HepG2 (cell line): ENCODE measurements around the gene ALDOA. TPM values are rescaled to one million over a fixed set of nuclear protein-coding genes. Genes with fewer than 3 reads are reported as not detected.

ENCODE experiments used
- ASH2L ChIP-seq: fragments of 300-600, 200-600 bp; sonication (generic); IDR thresholded peaks from 2 replicates; pipeline ENCODE4 v1.7.0; 2017; ENCODE audit warnings: low read depth, mild to moderate bottlenecking, moderate library complexity, mixed read lengths, low read length; ENCODE audit not compliant: insufficient read length
- GABPB1 ChIP-seq: IDR thresholded peaks from 2 replicates; pipeline ENCODE4 v1.6.1; 2016; ENCODE audit warnings: mild to moderate bottlenecking, missing genetic modification reagents, moderate library complexity, missing compliant biosample characterization
- HNF4A ChIP-seq: sonication (generic); formaldehyde crosslinking; IDR thresholded peaks from 2 replicates; pipeline ENCODE4 v1.4.0; 2020; ENCODE audit warnings: missing genetic modification reagents
- NONO ChIP-seq, 2 experiments: fragments of 450-650 bp in 1 of 2; sonication (generic) in 1 of 2; formaldehyde crosslinking in 1 of 2; IDR thresholded peaks in 1 of 2; conservative IDR thresholded peaks in 1 of 2; 2 replicates each; pipeline versions ENCODE4 v1.6.1 to v1.8.0; 2017 to 2022; ENCODE audit warnings: mild to moderate bottlenecking in 1 of 2, missing genetic modification reagents in 1 of 2, moderate library complexity in 1 of 2
- RELA ChIP-seq: sonication (generic); formaldehyde crosslinking; IDR thresholded peaks from 2 replicates; pipeline ENCODE4 v1.4.0; 2020; ENCODE audit warnings: missing genetic modification reagents
- SIN3A ChIP-seq: IDR thresholded peaks from 2 replicates; pipeline ENCODE4 v1.6.1; 2011; ENCODE audit warnings: low read depth, mild to moderate bottlenecking, control low read depth, low read length, borderline replicate concordance
- TRIM24 ChIP-seq: sonication (generic); formaldehyde crosslinking; IDR thresholded peaks from 2 replicates; pipeline ENCODE4 v1.8.0; 2022; ENCODE audit warnings: mild to moderate bottlenecking, missing genetic modification reagents
- YEATS4 ChIP-seq: sonication (generic); formaldehyde crosslinking; IDR thresholded peaks from 2 replicates; pipeline ENCODE4 v1.4.0; 2020; ENCODE audit warnings: missing genetic modification reagents, borderline replicate concordance
- ZNF430 ChIP-seq: sonication (generic); formaldehyde crosslinking; IDR thresholded peaks from 2 replicates; pipeline ENCODE4 v1.9.0; 2021; ENCODE audit warnings: mild to moderate bottlenecking, missing genetic modification reagents
- ZNF501 ChIP-seq: sonication (generic); formaldehyde crosslinking; IDR thresholded peaks from 2 replicates; pipeline ENCODE4 v1.5.1; 2020; ENCODE audit warnings: mild to moderate bottlenecking, moderate library complexity, missing genetic modification reagents
- ZNF7 ChIP-seq: IDR thresholded peaks from 2 replicates; pipeline ENCODE4 v1.6.1; 2016; ENCODE audit warnings: missing biosample characterization, missing genetic modification reagents
- ZNF788 ChIP-seq: sonication (generic); formaldehyde crosslinking; IDR thresholded peaks from 2 replicates; pipeline ENCODE4 v1.5.0; 2020; ENCODE audit warnings: mild to moderate bottlenecking, missing genetic modification reagents, borderline replicate concordance
- ZSCAN31 ChIP-seq: sonication (generic); formaldehyde crosslinking; IDR thresholded peaks from 2 replicates; pipeline ENCODE4 v1.5.0; 2020; ENCODE audit warnings: low read depth, mild to moderate bottlenecking, missing genetic modification reagents
- polyA plus RNA-seq, 8 experiments: library from polyadenylated mRNA; depleted of rRNA in 3 of 8; stranded (reverse) in 7 of 8; unstranded in 1 of 8; fragments of >200 nt; fragmentation: Illumina TruSeq in 4 of 8; extraction: Trizol in 4 of 8; gene quantifications; 2 replicates each; pipeline versions ENCODE4 v1.2.1 to v1.2.3, GENCODE V29; 2011 to 2016; ENCODE audit warnings: low read depth in 4 of 8, missing spikeins in 1 of 8, mixed read lengths in 1 of 8; ENCODE audit not compliant: insufficient read depth in 1 of 8
- total RNA-seq, 5 experiments: library from RNA; depleted of rRNA; stranded (reverse); fragments of >200 nt; fragmentation: Illumina TruSeq; extraction: Trizol; gene quantifications; 2 replicates each; pipeline ENCODE4 v1.2.3, GENCODE V29; 2016; ENCODE audit warnings: low read depth in 1 of 5
- TF ChIP-seq, protein P1 (sequence below): sonication (generic); formaldehyde crosslinking; IDR thresholded peaks from 2 replicates; pipeline ENCODE4 v1.4.0; 2020; ENCODE audit warnings: missing genetic modification reagents
- TF ChIP-seq, protein P2 (sequence below): sonication (generic); formaldehyde crosslinking; IDR thresholded peaks from 2 replicates; pipeline ENCODE4 v1.4.0; 2020; ENCODE audit warnings: missing genetic modification reagents
- TF ChIP-seq, protein P3 (sequence below): sonication (generic); formaldehyde crosslinking; IDR thresholded peaks from 2 replicates; pipeline ENCODE4 v1.5.1; 2020; ENCODE audit warnings: missing genetic modification reagents, mild to moderate bottlenecking, borderline replicate concordance
- TF ChIP-seq, protein P4 (sequence below): sonication (generic); formaldehyde crosslinking; IDR thresholded peaks from 2 replicates; pipeline ENCODE4 v1.5.1; 2020; ENCODE audit warnings: mild to moderate bottlenecking, missing genetic modification reagents, moderate library complexity
- TF ChIP-seq, protein P5 (sequence below): IDR thresholded peaks from 2 replicates; pipeline ENCODE4 v1.6.1; 2016

Gene ALDOA
- total and polyA plus RNA-seq, 2 of the 13 experiments (the other 11 are each of a cell fraction or from before 2014, with no cell fraction given), result 925 to 1,884 TPM

DNA sequence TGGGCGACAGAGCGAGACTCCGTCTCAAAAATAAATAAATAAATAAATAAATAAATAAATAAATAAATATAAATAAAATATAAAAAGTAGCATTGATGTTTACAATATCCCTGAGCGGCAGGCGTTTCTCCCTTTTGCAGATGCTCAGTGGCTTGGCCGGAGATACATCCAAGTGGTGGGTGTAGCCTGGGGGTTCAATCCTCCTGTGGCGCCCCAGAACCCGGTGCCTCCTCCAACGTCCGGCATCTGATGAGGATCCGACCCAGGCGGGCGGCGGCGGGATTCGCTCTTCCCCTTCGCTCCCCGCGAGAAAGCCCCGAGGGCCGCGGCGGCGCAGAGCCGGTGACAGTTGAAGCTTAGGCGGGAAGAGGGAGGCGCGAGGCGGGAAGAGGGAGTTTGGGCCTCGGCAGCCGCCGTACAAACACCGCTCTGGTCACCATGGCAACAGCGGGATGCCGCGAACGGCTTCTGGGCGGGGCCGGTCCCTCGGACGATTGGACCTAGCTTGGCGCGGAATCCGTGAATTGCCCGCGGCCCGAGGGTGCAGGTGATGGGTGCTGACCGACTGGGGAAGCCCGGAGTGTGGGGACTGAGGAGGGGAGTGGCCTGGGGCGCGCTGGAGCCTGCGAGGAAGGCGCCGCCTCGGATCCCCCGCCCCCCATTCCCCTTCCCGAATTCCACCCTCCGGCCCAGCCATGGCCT is 12.7 kb upstream of the ALDOA start (continued):
- TF ChIP-seq, protein P1, sequence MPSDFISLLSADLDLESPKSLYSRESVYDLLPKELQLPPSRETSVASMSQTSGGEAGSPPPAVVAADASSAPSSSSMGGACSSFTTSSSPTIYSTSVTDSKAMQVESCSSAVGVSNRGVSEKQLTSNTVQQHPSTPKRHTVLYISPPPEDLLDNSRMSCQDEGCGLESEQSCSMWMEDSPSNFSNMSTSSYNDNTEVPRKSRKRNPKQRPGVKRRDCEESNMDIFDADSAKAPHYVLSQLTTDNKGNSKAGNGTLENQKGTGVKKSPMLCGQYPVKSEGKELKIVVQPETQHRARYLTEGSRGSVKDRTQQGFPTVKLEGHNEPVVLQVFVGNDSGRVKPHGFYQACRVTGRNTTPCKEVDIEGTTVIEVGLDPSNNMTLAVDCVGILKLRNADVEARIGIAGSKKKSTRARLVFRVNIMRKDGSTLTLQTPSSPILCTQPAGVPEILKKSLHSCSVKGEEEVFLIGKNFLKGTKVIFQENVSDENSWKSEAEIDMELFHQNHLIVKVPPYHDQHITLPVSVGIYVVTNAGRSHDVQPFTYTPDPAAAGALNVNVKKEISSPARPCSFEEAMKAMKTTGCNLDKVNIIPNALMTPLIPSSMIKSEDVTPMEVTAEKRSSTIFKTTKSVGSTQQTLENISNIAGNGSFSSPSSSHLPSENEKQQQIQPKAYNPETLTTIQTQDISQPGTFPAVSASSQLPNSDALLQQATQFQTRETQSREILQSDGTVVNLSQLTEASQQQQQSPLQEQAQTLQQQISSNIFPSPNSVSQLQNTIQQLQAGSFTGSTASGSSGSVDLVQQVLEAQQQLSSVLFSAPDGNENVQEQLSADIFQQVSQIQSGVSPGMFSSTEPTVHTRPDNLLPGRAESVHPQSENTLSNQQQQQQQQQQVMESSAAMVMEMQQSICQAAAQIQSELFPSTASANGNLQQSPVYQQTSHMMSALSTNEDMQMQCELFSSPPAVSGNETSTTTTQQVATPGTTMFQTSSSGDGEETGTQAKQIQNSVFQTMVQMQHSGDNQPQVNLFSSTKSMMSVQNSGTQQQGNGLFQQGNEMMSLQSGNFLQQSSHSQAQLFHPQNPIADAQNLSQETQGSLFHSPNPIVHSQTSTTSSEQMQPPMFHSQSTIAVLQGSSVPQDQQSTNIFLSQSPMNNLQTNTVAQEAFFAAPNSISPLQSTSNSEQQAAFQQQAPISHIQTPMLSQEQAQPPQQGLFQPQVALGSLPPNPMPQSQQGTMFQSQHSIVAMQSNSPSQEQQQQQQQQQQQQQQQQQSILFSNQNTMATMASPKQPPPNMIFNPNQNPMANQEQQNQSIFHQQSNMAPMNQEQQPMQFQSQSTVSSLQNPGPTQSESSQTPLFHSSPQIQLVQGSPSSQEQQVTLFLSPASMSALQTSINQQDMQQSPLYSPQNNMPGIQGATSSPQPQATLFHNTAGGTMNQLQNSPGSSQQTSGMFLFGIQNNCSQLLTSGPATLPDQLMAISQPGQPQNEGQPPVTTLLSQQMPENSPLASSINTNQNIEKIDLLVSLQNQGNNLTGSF (CRISPR knock-in tag), result peak; percentile 96
- TF ChIP-seq YEATS4 (CRISPR knock-in tag) (peak; percentile 86; the same call in 1 of the 2 replicates), ZSCAN31 (CRISPR knock-in tag) (peak; percentile 96), NONO (IDR thresholded peaks at IDR 0.05) (no peak), NONO (CRISPR knock-in tag; conservative IDR thresholded peaks at IDR 0.05) (peak; percentile 98), GABPB1 (CRISPR knock-in tag) (peak; percentile 86), ZNF788 (CRISPR knock-in tag) (peak; percentile 97; the same call in 1 of the 2 replicates), ZNF501 (peak; percentile 85; the same call in 1 of the 2 replicates), ASH2L (peak; percentile 44), TRIM24 (CRISPR knock-in tag) (peak; percentile 94), HNF4A (CRISPR knock-in tag) (peak; percentile 65), ZNF7 (CRISPR knock-in tag) (peak; percentile 8; the same call in 1 of the 2 replicates), RELA (CRISPR knock-in tag) (peak; percentile 93; the same call in 1 of the 2 replicates), ZNF430 (peak; percentile 98), SIN3A (peak; percentile 99)
- TF ChIP-seq, protein P2, sequence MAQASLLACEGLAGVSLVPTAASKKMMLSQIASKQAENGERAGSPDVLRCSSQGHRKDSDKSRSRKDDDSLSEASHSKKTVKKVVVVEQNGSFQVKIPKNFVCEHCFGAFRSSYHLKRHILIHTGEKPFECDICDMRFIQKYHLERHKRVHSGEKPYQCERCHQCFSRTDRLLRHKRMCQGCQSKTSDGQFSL (CRISPR knock-in tag), result 0 out of 2 replicates have a peak, but pooled peaks have one; percentile 89
- TF ChIP-seq, protein P3, sequence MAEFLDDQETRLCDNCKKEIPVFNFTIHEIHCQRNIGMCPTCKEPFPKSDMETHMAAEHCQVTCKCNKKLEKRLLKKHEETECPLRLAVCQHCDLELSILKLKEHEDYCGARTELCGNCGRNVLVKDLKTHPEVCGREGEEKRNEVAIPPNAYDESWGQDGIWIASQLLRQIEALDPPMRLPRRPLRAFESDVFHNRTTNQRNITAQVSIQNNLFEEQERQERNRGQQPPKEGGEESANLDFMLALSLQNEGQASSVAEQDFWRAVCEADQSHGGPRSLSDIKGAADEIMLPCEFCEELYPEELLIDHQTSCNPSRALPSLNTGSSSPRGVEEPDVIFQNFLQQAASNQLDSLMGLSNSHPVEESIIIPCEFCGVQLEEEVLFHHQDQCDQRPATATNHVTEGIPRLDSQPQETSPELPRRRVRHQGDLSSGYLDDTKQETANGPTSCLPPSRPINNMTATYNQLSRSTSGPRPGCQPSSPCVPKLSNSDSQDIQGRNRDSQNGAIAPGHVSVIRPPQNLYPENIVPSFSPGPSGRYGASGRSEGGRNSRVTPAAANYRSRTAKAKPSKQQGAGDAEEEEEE (CRISPR knock-in tag), result peak; percentile 73; the same call in 1 of the 2 replicates
- TF ChIP-seq, protein P4, sequence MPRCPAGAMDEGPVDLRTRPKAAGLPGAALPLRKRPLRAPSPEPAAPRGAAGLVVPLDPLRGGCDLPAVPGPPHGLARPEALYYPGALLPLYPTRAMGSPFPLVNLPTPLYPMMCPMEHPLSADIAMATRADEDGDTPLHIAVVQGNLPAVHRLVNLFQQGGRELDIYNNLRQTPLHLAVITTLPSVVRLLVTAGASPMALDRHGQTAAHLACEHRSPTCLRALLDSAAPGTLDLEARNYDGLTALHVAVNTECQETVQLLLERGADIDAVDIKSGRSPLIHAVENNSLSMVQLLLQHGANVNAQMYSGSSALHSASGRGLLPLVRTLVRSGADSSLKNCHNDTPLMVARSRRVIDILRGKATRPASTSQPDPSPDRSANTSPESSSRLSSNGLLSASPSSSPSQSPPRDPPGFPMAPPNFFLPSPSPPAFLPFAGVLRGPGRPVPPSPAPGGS (CRISPR knock-in tag), result peak; percentile 84
- TF ChIP-seq, protein P5, sequence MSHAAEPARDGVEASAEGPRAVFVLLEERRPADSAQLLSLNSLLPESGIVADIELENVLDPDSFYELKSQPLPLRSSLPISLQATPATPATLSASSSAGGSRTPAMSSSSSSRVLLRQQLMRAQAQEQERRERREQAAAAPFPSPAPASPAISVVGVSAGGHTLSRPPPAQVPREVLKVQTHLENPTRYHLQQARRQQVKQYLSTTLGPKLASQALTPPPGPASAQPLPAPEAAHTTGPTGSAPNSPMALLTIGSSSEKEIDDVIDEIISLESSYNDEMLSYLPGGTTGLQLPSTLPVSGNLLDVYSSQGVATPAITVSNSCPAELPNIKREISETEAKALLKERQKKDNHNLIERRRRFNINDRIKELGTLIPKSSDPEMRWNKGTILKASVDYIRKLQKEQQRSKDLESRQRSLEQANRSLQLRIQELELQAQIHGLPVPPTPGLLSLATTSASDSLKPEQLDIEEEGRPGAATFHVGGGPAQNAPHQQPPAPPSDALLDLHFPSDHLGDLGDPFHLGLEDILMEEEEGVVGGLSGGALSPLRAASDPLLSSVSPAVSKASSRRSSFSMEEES (CRISPR knock-in tag), result peak; percentile 89
